HG02943 (cell line): ENCODE data around the gene TUBGCP5.
"Not testable (repeated sequence)": the region's sequence is repeated elsewhere in the genome, so short reads cannot be mapped to it uniquely, and the experiment has no call there.

Source experiments
- ATAC-seq: cut with Tn5 transposase; IDR thresholded peaks from one replicate; pipeline ENCODE4 v1.9.1; 2021; ENCODE audit warnings: mild to moderate bottlenecking, low read depth, moderate library complexity; ENCODE audit not compliant: unreplicated experiment

Gene TUBGCP5

GRCh38 chr15:23043535-23043934 is 4.2 kb upstream of the TUBGCP5 start:
- ATAC-seq = not testable (repeated sequence)

DNA sequence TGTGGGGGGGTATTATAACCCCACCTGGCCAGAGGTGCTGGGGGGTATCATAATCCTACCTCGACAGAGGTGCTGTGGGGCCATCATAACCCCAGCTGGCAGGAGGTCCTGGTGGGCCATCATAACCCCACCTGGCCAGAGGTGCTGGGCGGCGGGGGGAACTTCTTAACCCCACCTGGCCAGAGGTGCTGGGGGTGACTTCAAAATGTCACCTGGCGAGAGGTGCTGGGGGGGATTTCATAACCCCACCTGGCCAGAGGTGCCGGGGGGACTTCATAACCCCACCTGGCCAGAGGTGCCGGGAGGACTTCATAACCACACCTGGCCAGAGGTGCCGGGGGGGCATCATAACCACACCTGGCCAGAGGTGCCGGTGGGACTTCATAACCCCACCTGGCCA is 2.4 kb upstream of the TUBGCP5 start:
- ATAC-seq = not testable (repeated sequence)

DNA sequence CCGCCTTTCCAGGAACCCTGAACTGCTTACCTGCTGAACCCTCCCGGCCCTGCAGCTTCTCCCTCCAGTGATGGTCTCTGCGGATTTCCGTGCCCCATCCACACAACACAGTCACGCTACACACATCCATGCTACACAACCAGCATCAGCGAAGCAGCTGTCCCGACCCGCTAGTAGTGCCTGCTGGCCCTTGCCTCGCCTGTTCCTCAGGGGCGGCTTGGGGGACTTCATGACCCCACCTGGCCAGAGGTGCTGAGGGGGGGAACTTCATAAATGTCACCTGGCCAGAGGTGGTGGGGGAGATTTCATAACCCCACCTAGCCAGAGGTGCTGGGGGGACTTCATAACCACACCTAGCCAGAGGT is 530 bp upstream of the TUBGCP5 start:
- ATAC-seq = peak; percentile 25

DNA sequence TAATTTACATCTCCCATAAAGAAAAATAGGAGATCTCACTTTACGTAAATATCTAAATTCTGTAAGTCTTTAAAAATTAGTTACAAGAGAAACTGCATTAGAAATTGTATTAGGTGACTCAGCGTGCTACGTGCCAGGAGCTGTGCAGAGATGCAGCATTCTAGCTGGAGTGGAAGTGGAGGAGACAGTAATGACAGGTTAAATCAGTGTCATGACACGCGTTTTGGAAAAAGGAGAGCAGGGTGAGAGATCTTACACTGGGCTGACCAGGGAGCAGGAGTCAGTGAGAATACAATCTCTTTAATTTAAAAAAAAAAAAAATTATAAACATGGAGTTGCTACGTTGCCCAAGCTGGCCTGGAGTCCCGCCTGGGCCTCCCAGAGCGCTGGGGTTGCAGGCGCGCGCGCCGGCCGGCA is 635 bp downstream of the TUBGCP5 start:
- ATAC-seq = peak; percentile 12

DNA sequence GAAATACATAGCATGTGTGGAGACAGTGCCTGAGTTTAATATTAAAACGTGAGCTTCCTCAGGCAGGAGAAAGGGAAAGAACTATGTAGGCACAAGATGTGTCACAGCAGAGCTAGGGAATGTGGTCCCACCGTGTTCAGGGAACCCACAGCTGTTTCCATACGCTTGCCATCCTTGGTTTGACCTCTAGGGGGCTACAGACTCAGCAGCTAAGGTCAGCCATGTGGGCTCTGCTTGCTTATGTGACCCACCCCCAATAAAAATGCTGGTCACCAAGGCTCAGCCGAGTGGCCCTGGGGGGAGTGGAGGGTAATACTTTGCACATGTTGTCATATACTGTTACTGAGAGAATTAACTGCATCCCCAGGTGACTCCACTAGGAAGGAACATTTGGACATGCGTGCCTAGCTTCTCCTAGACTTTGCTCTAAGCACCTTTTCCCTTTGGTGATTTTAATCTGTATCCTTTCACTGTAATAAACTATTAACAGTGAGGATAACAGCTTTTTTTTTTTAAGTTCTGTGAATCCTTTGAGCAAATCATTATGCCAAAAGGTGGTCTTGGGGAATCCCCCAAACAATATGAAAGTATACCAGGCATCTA is 3.3 kb downstream of the TUBGCP5 start:
- ATAC-seq = no peak

DNA sequence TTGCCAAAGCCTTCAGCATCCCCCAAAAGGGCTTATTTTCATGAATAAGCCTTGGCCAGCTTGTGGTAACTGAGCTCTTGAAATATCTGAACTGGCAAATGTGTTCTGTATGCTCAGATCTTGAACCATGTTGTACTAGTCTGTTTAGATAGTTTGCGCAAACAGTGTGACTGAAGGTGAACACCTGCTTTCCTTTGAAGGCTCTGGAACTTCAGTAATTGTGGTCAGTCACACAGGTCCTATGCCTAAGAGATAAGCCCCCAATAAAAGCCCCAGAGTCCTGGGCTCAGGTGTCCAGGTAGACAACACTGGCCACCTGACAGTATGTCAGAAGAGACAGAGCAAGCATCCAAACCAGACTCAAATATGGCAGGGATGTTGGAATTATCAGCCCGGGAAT is 5.4 kb downstream of the TUBGCP5 start:
- ATAC-seq = no peak

- ATAC-seq = no peak
Observed at GRCh38 chr15:23026218-23026617, 13.2 kb downstream of the TUBGCP5 start.

DNA sequence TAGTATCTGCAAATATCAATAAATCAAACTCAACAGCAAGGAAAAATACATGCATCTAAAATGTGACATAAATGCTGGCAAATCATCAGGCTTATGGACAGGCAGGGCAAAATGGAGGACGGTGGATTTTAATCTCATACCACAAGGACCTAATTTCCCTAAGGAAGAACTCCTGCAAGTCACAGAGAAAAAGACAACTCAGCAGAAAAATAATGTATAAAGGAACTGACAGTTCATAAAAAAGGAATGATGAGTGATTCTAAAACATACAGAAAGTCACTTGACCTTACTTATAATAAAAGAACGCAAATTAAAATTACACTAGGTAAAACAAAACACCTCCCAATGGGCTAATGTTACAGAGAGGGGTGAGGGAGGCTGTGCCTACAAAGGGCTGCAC is 17.2 kb downstream of the TUBGCP5 start:
- no peak for ATAC-seq

DNA sequence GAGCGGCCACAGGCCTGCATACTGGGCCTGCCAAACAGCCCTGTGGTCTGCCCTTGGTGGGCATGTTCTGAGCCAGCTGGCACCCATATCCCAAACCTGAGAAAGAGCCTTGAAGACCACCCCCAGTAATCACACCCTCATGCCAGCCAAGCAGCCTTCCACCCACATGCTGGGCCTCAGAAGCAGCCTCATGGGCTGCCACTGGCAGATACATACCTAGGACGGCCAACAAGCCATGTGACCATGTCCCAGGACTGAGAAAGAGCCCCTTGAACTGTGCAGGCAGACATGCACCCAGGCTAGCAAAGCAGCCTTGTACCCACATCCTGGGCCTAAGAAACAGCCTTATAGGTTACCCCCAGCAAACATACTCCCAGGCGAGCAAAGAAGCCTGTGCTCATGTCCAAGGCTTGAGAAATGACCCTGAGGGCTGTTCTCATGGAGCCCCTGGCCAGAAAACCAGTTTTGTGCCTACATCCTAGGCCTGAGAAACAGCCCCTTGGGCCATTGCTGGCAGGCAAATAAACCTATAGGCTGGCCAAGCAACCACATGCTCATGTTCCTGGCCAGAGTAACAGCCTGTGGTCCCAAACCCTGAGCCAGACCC is 24.9 kb downstream of the TUBGCP5 start:
- ATAC-seq = no peak

- no peak for ATAC-seq
Observed at GRCh38 chr15:23013681-23014080, 25.7 kb downstream of the TUBGCP5 start.

DNA sequence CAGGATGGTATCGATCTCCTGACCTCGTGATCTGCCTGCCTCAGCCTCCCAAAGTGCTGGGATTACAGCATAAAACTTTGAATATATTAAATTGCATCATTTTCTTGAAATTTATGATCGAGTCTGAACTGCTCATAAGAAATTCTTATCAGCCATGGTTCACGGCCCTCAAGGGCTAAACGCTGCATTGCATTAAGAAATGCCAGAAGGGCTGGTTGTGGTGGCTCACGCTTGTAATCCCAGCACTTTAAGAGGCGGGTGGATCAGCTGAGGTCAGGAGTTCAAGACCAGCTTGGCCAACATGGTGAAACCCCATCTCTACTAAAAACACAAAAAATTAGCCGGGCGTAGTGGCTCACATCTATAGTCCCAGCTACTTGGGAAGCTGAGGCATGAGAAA is 26.8 kb downstream of the TUBGCP5 start:
- not testable (repeated sequence) for ATAC-seq

GRCh38 chr15:23003736-23004135 is 35.6 kb downstream of the TUBGCP5 start:
- no peak for ATAC-seq

- no peak for ATAC-seq
Observed at GRCh38 chr15:23002920-23003319, 36.4 kb downstream of the TUBGCP5 start.

DNA sequence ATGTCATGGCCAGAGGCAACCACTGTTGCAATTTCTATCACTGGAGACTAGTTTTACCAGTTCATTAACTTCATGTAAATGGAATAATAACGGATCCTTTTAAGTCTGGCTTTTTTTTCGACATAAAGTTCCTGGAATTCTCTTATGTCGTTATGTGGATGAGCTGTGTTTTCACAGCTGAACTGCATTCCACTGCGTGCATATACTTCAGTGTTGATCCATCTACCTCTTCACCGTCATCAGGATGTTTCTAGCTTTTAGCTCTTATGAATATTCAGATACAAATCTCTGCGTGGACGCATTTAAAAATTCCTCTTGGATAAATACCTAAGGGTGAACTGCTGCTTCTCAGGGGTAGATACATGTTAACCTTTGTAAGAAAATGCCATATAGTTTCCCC is 43.6 kb downstream of the TUBGCP5 start:
- no peak for ATAC-seq

- ATAC-seq = no peak
Observed at GRCh38 chr15:22992024-22992326, 47.4 kb downstream of the TUBGCP5 start.

DNA sequence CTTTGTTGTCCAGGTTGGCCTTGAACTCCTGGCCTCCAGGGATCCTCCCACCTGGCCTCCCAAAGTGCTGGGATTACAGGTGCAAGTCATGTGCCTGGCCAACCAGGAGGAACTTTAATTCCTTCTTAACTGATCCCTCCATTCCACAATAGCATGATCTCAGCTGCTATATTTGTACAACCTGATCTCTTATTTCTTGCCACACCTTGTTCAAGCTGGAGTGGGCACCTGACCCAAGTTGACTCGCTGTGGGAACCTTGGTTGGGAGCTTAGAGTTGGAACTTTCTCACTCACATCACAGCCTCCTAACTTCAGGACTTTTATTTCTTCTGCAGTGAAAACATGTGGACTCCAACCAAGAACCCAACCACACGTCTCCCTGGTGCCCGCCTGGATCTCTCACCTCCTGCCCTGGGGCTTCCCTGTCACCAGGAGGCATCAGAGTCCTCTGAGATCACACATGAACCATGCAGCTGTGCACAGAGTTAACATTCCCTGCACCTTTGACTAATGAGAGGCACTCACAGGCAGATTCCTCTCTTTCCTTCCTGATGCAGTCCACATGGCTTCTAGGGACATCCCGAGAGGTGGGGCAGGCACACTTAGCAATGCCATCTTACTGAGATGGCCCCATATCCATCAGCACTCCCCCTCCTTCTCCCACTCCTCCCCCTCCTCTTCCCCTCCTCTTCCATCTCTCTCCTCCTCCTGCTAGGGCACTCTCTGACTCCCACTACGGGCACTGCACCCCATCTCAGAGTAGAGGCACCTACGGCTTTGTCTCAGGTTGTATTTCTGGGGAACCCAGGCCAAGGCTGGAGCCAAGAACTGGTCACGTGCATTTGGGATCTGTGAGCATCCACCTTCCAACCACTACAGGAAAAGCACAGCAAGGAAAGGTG is 49.5 kb downstream of the TUBGCP5 start:
- ATAC-seq = no peak

DNA sequence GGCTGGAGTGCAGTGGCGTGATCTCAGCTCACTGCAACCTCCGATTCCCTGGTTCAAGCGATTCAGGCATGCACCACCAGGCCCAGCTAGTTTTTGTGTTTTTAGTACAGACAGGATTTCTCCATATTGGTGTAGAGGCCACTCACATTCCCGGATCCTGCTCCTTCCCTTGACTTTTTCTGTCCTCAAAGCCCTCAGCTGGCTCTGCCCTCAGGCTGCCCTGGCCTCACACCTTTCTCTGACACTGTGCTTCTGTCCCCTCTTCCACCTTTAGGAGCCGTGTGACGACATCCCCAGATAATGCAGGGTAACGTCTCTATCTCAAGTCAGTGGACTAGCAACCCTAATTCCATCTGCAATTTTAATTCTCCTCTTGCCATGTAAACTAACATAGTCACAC is 50.6 kb downstream of the TUBGCP5 start:
- no peak for ATAC-seq

DNA sequence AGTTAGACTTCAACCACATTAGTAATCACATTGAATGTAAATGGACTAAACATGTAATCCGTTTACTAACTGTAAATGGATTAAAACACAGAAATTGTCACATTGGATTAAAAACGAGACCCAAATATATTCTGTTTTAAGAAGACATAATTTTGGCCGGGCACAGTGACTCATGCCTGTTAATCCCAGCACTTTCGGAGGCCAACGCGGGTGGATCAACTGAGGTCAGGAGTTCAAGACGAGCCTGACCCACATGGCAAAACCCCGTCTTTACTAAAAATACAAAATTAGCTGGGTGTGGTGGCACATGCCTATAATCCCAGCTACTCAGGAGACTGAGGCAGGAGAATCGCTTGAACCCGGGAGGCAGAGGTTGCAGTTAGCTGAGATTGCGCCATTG is 57.4 kb downstream of the TUBGCP5 start:
- ATAC-seq = not testable (repeated sequence)

DNA sequence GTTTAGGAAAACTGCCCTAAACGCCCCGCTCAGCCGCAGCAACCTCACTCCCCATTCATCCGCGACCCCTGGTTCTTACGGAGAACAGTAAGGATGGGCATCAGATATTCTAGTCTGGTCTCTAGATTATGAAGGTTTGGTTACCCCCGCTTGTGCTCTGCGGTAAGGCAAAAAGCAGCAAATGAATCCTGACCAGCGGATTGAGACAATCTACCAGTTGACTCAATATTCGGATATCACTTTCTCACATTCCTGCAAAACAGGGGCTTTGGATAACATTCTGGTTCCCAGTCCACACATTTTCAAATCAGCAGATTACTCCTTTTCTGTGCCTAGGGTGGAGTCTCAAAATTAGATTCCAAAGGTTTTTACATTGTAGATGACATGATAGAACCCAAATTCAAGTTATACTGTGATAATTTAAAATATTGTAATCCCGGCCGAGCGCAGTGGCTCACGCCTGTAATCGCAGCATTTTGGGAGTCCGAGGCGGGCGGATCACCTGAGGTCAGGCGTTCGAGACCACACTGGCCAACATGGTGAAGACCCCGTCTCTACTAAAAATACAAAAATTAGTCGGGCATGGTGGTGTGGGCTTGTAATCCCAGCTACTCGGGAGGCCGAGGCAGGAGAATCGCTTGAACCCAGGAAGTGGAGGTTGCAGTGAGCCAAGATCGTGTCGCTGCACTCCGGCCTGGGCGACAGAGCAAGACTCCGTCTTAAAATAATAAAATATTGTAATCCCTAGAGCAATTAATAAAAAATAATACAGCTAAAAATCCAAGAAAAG is 58.1 kb downstream of the TUBGCP5 start:
- ATAC-seq = no peak

- no peak for ATAC-seq
Observed at GRCh38 chr15:22980189-22981050, 58.9 kb downstream of the TUBGCP5 start, which contains the start of gene CYFIP1. CYFIP1 (minus strand) TSS chr15:22980368; CDS start chr15:22947285, 33,083 bp downstream.
